Omental fat pad (tissue), 4 donors: ENCODE data around the gene FOXJ1. TPM values are rescaled to one million over a fixed set of nuclear protein-coding genes. Genes with fewer than 3 reads are reported as not detected.

ENCODE experiments used
- ATAC-seq: fragments of 150-250 bp; one replicate; pipeline ENCODE4 v1.9.1; 2016; ENCODE audit warnings: mild to moderate bottlenecking, moderate library complexity; ENCODE audit not compliant: low FRiP score
- DNase-seq: peaks from one replicate; pipeline ENCODE4 v3.0.0-alpha.2; 2019; ENCODE audit warnings: low spot score
- total RNA-seq, 4 donors: library from RNA; depleted of rRNA; stranded (reverse); fragments of >200 nt; gene quantifications; one replicate each; pipeline ENCODE4 v1.1.0, GENCODE V29; 2016
- TF ChIP-seq, protein P1 (sequence below), 3 donors: fragments of 450-650 bp; IDR thresholded peaks; one replicate each; pipeline ENCODE4 v1.5.1; 2016 to 2017; ENCODE audit warnings: antibody characterized with exemption in 3 of 3, mild to moderate bottlenecking in 3 of 3, moderate library complexity in 2 of 3

Gene FOXJ1
- total RNA-seq, 4 donors from 2014 or later, result 0.46 TPM; not detected in 3

DNA sequence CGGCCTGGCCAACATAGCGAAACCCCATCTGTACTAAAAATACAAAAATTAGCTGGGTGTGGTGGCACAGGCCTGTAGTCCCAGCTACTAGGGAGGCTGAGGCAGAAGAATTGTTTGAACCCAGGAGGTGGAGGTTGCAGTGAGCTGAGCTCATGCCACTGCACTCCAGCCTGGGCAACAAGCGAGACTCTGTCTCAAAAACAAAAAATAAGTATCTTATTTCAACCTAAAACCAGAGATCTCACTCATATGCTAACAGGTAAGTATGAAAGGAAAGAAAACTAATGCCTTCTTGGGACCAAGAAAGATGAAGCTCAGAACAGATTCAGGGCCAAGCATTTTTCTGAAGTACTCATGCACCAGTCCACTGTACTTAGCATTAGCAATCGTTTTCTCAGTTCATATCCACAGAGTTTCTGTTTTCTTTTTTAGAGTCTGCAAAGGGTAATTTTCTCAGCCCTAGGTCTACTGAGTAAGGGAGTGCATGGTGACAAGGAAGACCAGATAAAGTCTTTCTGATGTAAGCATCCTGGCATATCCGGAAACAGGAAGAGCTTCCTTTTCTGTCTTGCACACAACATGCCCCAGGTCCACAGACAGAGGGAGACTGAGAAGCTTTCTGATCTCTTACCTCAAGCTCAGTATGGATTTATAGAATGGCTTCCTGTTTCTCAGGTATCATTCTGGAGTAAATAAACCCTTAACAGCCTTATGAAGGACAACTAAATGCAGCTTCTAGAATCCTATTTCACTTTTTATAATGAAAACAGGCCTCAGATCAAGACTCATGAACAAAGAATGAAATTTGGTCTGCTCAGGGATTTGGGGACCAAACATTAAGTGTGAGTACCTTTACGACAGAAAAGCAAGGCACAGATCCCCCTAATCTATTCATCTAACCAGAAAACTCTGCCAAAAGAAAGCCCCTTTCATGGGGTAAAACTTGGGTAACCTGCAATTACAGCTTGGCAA lies 38.7 kb upstream of the FOXJ1 start:
- TF ChIP-seq, protein P1, sequence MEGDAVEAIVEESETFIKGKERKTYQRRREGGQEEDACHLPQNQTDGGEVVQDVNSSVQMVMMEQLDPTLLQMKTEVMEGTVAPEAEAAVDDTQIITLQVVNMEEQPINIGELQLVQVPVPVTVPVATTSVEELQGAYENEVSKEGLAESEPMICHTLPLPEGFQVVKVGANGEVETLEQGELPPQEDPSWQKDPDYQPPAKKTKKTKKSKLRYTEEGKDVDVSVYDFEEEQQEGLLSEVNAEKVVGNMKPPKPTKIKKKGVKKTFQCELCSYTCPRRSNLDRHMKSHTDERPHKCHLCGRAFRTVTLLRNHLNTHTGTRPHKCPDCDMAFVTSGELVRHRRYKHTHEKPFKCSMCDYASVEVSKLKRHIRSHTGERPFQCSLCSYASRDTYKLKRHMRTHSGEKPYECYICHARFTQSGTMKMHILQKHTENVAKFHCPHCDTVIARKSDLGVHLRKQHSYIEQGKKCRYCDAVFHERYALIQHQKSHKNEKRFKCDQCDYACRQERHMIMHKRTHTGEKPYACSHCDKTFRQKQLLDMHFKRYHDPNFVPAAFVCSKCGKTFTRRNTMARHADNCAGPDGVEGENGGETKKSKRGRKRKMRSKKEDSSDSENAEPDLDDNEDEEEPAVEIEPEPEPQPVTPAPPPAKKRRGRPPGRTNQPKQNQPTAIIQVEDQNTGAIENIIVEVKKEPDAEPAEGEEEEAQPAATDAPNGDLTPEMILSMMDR (IDR thresholded peaks at IDR 0.05), result no peak
- DNase-seq, result no peak
- no peak for ATAC-seq

DNA sequence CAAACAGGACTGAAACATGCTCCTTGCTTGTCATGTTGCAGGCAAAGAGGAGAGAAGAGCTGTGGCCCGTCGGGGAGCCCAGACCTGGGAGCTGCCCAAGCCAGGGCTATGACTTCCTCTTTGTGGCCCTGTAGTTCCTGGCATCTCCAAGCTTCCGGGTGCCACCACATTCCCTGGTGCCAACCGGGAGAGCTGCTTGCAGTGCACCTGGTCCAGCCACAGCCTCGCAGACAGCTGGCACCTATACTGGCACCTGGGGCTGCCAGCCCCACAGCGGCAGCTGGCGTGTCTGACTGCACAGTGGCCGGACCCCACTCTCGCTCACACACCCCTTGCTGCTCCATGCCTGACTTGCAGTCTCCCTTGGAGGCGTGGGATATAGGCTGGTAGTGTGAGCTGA lies 37.1 kb upstream of the FOXJ1 start:
- TF ChIP-seq, protein P1 (IDR thresholded peaks at IDR 0.05), result no peak
- no peak for DNase-seq

DNA sequence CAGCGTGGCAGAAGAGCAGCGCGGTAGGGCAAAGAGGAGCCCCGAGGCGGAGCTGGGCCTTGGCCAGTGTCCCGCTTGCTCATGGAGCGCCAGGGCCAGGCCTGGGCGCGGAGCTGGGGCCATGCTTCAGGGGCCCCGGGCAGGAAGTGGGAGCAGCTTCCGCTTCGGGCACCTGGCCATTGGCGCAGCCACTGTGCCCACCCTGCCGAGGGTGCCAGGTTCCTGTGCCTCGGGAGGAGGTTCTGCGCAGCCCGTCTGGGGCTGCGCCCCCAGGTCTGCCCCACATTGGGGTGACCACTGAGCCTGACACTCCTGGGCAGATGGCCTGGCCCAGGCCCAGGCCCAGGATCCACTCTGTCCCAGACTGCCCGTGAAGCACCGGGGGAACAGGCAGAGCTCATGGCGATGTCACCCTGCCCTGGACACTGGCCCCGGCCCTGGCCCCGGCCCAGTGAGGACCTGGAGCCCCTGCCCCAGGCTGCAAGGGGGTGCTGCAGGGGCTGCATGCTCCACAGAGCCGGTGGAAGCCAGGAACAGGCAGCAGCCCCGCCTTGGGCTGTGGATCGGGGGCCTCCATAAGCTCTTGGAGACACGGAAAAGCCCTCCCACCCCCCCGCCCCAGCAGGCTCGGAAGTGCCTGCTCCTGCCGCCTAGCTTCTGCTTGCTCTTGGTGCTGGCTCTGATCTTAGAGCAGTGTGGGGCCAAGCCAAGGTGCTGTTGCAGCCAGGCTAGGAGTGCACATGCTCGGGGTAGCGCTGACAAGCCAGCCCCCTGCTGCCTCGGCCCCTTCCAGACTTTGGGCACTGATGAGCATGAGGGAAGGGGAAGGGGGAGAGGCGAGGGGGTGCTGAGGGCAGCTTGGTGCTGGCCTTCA lies 35.9 kb upstream of the FOXJ1 start:
- TF ChIP-seq, protein P1 (IDR thresholded peaks at IDR 0.05), result no peak
- DNase-seq (no peak), ATAC-seq (no peak)

More for the DNA sequence above, 37.1 kb upstream of the FOXJ1 start:
- no peak for ATAC-seq

DNA sequence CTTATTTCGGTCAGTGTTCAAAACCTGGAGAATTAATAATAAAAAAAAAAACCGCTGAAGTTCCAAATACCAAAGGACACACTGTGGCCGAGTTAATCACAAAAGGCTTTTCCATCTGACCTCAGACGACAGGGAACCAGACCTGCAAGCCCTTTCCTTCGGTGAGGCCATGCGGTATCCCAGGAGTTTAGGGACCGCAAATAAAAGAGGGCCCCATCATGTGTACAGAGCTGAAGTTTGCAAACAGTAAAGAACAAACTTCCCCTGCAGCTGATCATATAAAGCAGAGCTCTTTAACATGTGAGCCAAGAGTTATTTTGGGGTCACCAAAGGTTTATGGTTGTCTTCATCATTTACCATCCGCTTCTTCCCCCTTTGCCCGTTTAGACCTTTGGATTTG lies 33.0 kb upstream of the FOXJ1 start:
- TF ChIP-seq, protein P1 (IDR thresholded peaks at IDR 0.05), result no peak
- DNase-seq (no peak), ATAC-seq (no peak)

DNA sequence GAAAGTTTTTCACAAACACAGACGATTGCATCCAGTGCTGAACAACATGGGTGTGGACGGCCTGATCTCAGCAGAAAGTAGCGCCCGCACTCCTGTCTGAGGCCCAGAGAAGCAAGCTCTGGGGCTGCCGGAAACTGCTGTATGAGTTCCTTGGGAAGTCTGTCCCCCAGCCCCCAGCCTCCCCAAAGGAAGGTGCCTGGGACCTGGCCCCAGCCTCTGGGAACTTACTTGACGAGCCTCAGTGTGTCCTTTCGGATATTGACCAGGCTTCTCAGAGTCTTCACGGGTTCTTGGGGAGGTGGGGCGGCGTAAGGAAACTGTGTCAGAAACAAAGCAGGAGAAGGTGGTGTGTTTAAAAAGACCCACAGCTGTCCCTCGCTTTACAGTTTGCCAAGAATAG lies 32.4 kb upstream of the FOXJ1 start:
- no peak for ATAC-seq
- DNase-seq, result no peak
- TF ChIP-seq, protein P1 (IDR thresholded peaks at IDR 0.05), result no peak

DNA sequence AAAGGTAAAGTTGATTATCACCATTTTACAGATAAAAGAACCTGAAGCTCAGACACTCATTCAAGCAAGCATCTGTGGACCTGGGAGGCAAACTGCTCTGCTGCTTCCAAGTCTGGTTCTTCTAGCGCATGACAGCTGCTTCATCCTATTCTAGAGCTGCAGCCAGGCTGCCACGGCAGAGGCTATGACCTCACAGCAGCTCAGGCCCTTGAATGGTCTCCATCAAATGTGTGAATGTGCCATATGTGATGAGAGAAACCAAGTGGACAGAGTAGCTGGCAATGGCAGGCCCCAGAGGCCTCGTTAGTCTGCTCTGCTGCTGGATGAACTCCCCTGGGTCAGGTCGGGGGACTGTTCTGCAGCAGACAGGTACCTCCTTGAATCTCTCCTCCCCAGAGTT lies 30.7 kb upstream of the FOXJ1 start:
- TF ChIP-seq, protein P1 (IDR thresholded peaks at IDR 0.05), result no peak
- DNase-seq, result no peak
- ATAC-seq, result no peak
